OCI-LY7 (cell line): ENCODE measurements around the gene POLR1E. TPM values are rescaled to one million over a fixed set of nuclear protein-coding genes. Genes with fewer than 3 reads are reported as not detected.

Experiments used
- BruUV-seq: library from RNA; stranded (reverse); fragments of 400-500 nt; replicated peaks from 2 replicates; lab custom pipeline; 2021; lab: Mats Ljungman, UMichigan
- CTCF ChIA-PET: fragments of 300-600 bp; sonication (Branson Sonifier 250); formaldehyde crosslinking; loops from one replicate; lab custom pipeline; 2022; ENCODE audit warnings: antibody characterized with exemption; ENCODE audit not compliant: unreplicated experiment; lab: Charles Lee
- POLR2A ChIA-PET: fragments of 300-600 bp; sonication (Branson Sonifier 250); formaldehyde crosslinking; loops from one replicate; lab custom pipeline; 2022; ENCODE audit warnings: antibody characterized with exemption; lab: Charles Lee
- DNase-seq: peaks from one replicate; pipeline ENCODE4 v3.0.0-alpha.2; 2015; ENCODE audit warnings: low spot score
- H2AFZ ChIP-seq: fragments of 200-600 bp; sonication (generic), shearing (Covaris generic); 2 replicates; pipeline ENCODE4 v1.6.1; 2014; ENCODE audit warnings: mild to moderate bottlenecking, antibody characterized with exemption, low read length, moderate library complexity
- H3K27ac ChIP-seq: fragments of 200-600 bp; sonication (generic); 2 replicates; pipeline ENCODE4 v1.5.1; 2014; ENCODE audit warnings: mixed run types, low read depth, mild to moderate bottlenecking, moderate library complexity, low read length, inconsistent platforms; ENCODE audit not compliant: poor library complexity, severe bottlenecking
- H3K36me3 ChIP-seq: fragments of 200-600 bp; sonication (generic); 2 replicates; pipeline ENCODE4 v1.6.1; 2014; ENCODE audit warnings: mild to moderate bottlenecking, antibody characterized with exemption, low read length, moderate library complexity, mixed read lengths; ENCODE audit not compliant: insufficient read depth
- H3K4me1 ChIP-seq: fragments of 200-600 bp; sonication (generic); 2 replicates; pipeline ENCODE4 v1.5.1; 2014; ENCODE audit warnings: mild to moderate bottlenecking, low read length; ENCODE audit not compliant: insufficient read depth, poor library complexity, severe bottlenecking
- H3K4me2 ChIP-seq: fragments of 200-600 bp; sonication (generic); 2 replicates; pipeline ENCODE4 v1.6.1; 2014; ENCODE audit warnings: mild to moderate bottlenecking, low read length
- H3K4me3 ChIP-seq: fragments of 200-600 bp; sonication (generic); 2 replicates; pipeline ENCODE4 v1.5.1; 2014; ENCODE audit warnings: mild to moderate bottlenecking, low read depth, low read length; ENCODE audit not compliant: poor library complexity, severe bottlenecking
- H3K79me2 ChIP-seq: fragments of 200-600 bp; sonication (generic); 2 replicates; pipeline ENCODE4 v1.6.1; 2016; ENCODE audit warnings: low read depth, mild to moderate bottlenecking, low read length, moderate library complexity, mixed read lengths; ENCODE audit not compliant: insufficient read depth
- H3K9me2 ChIP-seq: fragments of 200-600 bp; sonication (generic); 2 replicates; pipeline ENCODE4 v1.6.1; 2016; ENCODE audit warnings: mild to moderate bottlenecking, low read length, mixed read lengths; ENCODE audit not compliant: insufficient read depth
- H3K9me3 ChIP-seq: fragments of 200-600 bp; sonication (generic); 2 replicates; pipeline ENCODE4 v1.6.1; 2014; ENCODE audit warnings: mild to moderate bottlenecking, mixed run types, low read length, mixed read lengths
- H4K20me1 ChIP-seq: fragments of 200-600 bp; sonication (generic); 2 replicates; pipeline ENCODE4 v1.6.1; 2014; ENCODE audit warnings: mild to moderate bottlenecking, antibody characterized with exemption, low read length, moderate library complexity, mixed read lengths; ENCODE audit not compliant: insufficient read depth
- EZH2phosphoT487 ChIP-seq: fragments of 200-600 bp; sonication (generic); IDR thresholded peaks from 2 replicates; pipeline ENCODE4 v1.6.1; 2018; ENCODE audit warnings: low read depth, borderline replicate concordance, mild to moderate bottlenecking, mixed run types, antibody characterized with exemption, low read length, moderate library complexity, mixed read lengths
- intact Hi-C: fragments of 100-400 bp; cut with micrococcal nuclease; formaldehyde crosslinking; loops from one replicate; pipeline ENCODE4 v1.10.0; 2022; ENCODE audit not compliant: unreplicated experiment
- total RNA-seq, 2 experiments: library from RNA; depleted of rRNA in 1 of 2; stranded (reverse); fragments of >200 nt in 1 of 2; shearing (Covaris generic) in 1 of 2; gene quantifications; 2 replicates each; pipeline ENCODE4 v1.2.3, GENCODE V29; 2014 to 2022
- TF ChIP-seq, protein P1 (sequence below): fragments of 200-600 bp; sonication (generic); conservative IDR thresholded peaks from 2 replicates; pipeline ENCODE4 v1.5.1; 2014; ENCODE audit warnings: mild to moderate bottlenecking, antibody characterized with exemption, low read length, moderate library complexity, mixed read lengths

The POLR1E gene
- total RNA-seq, 2 experiments from 2014 or later: 44.3 to 47.6 TPM

DNA sequence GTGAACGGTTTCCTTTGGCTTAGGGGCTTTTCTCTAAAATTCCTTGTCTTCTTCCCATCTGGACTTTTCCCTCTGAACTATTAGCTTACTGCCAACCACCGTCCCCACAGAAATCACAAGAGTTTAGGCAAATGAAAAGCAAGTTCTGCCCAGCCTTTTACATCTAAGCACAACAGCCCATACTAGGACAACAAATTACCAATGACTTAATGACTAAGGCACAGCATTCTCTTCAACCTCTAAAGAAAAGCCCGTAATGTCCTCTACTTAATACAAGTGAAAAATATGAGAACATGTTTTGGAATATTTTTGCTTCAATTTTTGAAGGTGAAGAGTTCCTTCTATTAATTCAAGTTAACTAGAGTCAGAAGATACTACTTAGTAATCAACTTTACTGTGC lies 21.7 kb upstream of the POLR1E start:
- Histone ChIP-seq H3K9me2 (no peaks in the 10 kb centered on the region), H3K9me3 (0 out of 2 replicates have a peak, but pooled peaks cover 3% of the 10 kb centered on the region), H4K20me1 (peaks cover 13% of the 10 kb centered on the region; the same call in 1 of the 2 replicates), H3K79me2 (peaks cover 50% of the 10 kb centered on the region), H3K27ac (peak overlapping the region; percentile 74), H2AFZ (no peak overlapping the region), H3K36me3 (peaks cover 29% of the 10 kb centered on the region), H3K4me1 (peaks cover 38% of the 10 kb centered on the region), H3K4me2 (peak overlapping the region; percentile 79), H3K4me3 (peak overlapping the region; percentile 89)
- ChIA-PET CTCF (interaction anchor here (1.2 kb wide), 1 partner anchor 52 kb away, joined by 3 read pairs; no protein-coding TSS in a partner anchor), POLR2A (interaction anchor here (0.6 to 1.0 kb wide), 3 partner anchors 12 to 144 kb away, joined by 3 read pairs; no protein-coding TSS in a partner anchor)
- no peak for DNase-seq
- TF ChIP-seq, protein P1, sequence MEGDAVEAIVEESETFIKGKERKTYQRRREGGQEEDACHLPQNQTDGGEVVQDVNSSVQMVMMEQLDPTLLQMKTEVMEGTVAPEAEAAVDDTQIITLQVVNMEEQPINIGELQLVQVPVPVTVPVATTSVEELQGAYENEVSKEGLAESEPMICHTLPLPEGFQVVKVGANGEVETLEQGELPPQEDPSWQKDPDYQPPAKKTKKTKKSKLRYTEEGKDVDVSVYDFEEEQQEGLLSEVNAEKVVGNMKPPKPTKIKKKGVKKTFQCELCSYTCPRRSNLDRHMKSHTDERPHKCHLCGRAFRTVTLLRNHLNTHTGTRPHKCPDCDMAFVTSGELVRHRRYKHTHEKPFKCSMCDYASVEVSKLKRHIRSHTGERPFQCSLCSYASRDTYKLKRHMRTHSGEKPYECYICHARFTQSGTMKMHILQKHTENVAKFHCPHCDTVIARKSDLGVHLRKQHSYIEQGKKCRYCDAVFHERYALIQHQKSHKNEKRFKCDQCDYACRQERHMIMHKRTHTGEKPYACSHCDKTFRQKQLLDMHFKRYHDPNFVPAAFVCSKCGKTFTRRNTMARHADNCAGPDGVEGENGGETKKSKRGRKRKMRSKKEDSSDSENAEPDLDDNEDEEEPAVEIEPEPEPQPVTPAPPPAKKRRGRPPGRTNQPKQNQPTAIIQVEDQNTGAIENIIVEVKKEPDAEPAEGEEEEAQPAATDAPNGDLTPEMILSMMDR: no peak
- BruUV-seq: TSS peak; percentile 67
- intact Hi-C loops: loop anchor here (2.0 to 10.0 kb wide), 3 partner anchors 41 to 889 kb away; partner anchors contain the start of genes GRHPR and MELK

DNA sequence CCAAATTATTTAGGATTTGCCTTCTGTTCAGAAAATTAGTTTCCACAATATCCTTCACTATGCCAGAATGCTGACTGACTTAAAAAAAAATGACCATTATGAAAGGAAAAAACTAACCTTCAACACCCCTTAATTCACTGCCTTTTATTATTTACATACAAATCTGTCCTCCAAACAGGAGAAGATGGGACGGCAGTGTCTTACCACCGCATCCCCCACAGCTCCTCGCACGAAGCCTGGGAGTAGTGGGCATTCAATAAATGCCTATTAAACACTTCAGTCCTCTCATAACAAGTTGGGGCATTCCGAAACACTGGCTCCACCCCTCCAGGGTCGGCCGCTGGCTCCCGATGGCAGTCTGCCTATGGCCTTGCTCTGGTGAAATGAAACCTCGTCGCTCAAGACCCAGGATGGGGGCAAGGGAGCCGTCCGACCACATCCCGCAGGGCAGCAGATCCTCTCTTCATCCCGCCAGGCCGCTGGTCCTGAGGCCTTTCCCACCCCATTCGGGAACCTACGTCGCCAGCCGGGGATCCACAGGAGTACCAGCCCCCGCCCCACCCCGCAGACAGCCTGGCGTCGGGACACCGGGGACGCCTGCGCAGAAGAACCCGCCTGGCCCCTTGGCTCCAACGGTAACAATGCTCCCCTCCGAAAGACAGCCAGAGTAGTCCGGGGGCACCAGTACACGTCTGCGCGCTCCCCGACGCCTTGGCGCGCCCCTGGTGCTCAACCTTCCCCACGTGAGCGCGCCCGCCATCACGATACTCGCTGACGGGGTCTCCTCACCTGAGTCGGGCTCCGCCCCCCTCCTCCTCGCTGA lies 21.1 kb upstream of the POLR1E start:
- 0 out of 2 replicates have a peak, but pooled peaks cover 3% of the 10 kb centered on the region for H3K9me3 ChIP-seq
- H4K20me1 ChIP-seq: peaks cover 13% of the 10 kb centered on the region; the same call in 1 of the 2 replicates
- ChIA-PET POLR2A (interaction anchor here (0.6 to 2.2 kb wide), 11 partner anchors 10 to 1349 kb away, joined by 3 to 5 read pairs (median 4); partner anchors contain the start of gene POLR1E), CTCF (interaction anchor here (1.2 kb wide), 1 partner anchor 53 kb away, joined by 3 read pairs; no protein-coding TSS in a partner anchor)
- H2AFZ ChIP-seq: peak overlapping the region; percentile 30; the same call in 1 of the 2 replicates
- no peak for TF ChIP-seq EZH2phosphoT487
- TF ChIP-seq, protein P1: no peak
- H3K4me3 ChIP-seq: peak overlapping the region; percentile 89
- peak overlapping the region; percentile 79 for H3K4me2 ChIP-seq
- peaks cover 38% of the 10 kb centered on the region for H3K4me1 ChIP-seq
- DNase-seq: peak; percentile 60
- BruUV-seq: no TSS peak
- peaks cover 29% of the 10 kb centered on the region for H3K36me3 ChIP-seq
- intact Hi-C loops: loop anchor here (2.0 to 10.0 kb wide), 3 partner anchors 42 to 890 kb away; partner anchors contain the start of genes GRHPR and MELK
- H3K9me2 ChIP-seq: no peaks in the 10 kb centered on the region
- H3K79me2 ChIP-seq: peaks cover 50% of the 10 kb centered on the region
- peak overlapping the region; percentile 74 for H3K27ac ChIP-seq
